Keratinocyte (primary cell): ENCODE measurements around the gene MT1B. TPM values are rescaled to one million over a fixed set of nuclear protein-coding genes. Genes with fewer than 3 reads are reported as not detected.

ENCODE experiments used
- DNase-seq: peaks from one replicate; pipeline ENCODE4 v3.0.0-alpha.2; 2011; ENCODE audit warnings: low read depth, missing footprints, low spot score
- FAIRE-seq: peaks from 2 replicates; lab custom pipeline; 2011; peaks lifted over from hg19 to GRCh38; lab: Jason Lieb, UNC
- H2AFZ ChIP-seq: 2 replicates; pipeline ENCODE4 v1.6.0; 2012; ENCODE audit warnings: low read length, control low read depth, inconsistent platforms; ENCODE audit not compliant: control insufficient read depth
- H3K27ac ChIP-seq: 2 replicates; pipeline ENCODE4 v1.5.1; 2011; ENCODE audit warnings: low read length; ENCODE audit not compliant: control insufficient read depth, insufficient read depth
- H3K27me3 ChIP-seq: 3 replicates; pipeline ENCODE4 v1.6.0; 2011; ENCODE audit warnings: low read length; ENCODE audit not compliant: control insufficient read depth, insufficient read depth; ENCODE audit errors: extremely low read depth
- H3K36me3 ChIP-seq, 2 experiments: 2 replicates in 1 of 2; 3 replicates in 1 of 2; pipeline ENCODE4 v1.5.1; 2011; ENCODE audit warnings: low read length in 2 of 2, mild to moderate bottlenecking in 1 of 2; ENCODE audit not compliant: control insufficient read depth in 2 of 2, insufficient read depth in 2 of 2; ENCODE audit errors: extremely low read depth in 1 of 2
- H3K4me1 ChIP-seq: 3 replicates; pipeline ENCODE4 v1.5.1; 2011; ENCODE audit warnings: low read length; ENCODE audit not compliant: control insufficient read depth, insufficient read depth; ENCODE audit errors: extremely low read depth
- H3K4me2 ChIP-seq: 3 replicates; pipeline ENCODE4 v1.6.0; 2011; ENCODE audit warnings: low read depth, low read length; ENCODE audit not compliant: control insufficient read depth, insufficient read depth; ENCODE audit errors: extremely low read depth
- H3K4me3 ChIP-seq, 3 experiments: fragments of 200-600 bp in 1 of 3; sonication (generic) in 1 of 3; 2 replicates in 2 of 3; 3 replicates in 1 of 3; pipeline ENCODE4 v1.5.1; 2011 to 2016; ENCODE audit warnings: low read length in 3 of 3, mild to moderate bottlenecking in 3 of 3, control low read depth in 2 of 3, inconsistent platforms in 1 of 3, low read depth in 1 of 3, mixed read lengths in 1 of 3, mixed run types in 1 of 3, moderate library complexity in 1 of 3; ENCODE audit not compliant: control insufficient read depth in 2 of 3, insufficient read depth in 2 of 3; ENCODE audit errors: extremely low read depth in 1 of 3
- H3K79me2 ChIP-seq: 2 replicates; pipeline ENCODE4 v1.6.0; 2012; ENCODE audit warnings: low read length; ENCODE audit not compliant: control insufficient read depth, insufficient read depth
- H3K9ac ChIP-seq: 3 replicates; pipeline ENCODE4 v1.6.0; 2011; ENCODE audit warnings: low read length; ENCODE audit not compliant: control insufficient read depth, insufficient read depth; ENCODE audit errors: extremely low read depth
- H3K9me1 ChIP-seq: 3 replicates; pipeline ENCODE4 v1.6.0; 2011; ENCODE audit warnings: low read length; ENCODE audit not compliant: control insufficient read depth, insufficient read depth; ENCODE audit errors: extremely low read depth
- H3K9me3 ChIP-seq: 2 replicates; pipeline ENCODE4 v1.5.1; 2012; ENCODE audit warnings: low read depth, low read length; ENCODE audit not compliant: control insufficient read depth
- H4K20me1 ChIP-seq: 3 replicates; pipeline ENCODE4 v1.6.0; 2011; ENCODE audit warnings: low read length; ENCODE audit not compliant: control insufficient read depth, insufficient read depth; ENCODE audit errors: extremely low read depth
- EZH2 ChIP-seq: IDR thresholded peaks from one replicate; pipeline ENCODE4 v1.6.1; 2012; ENCODE audit warnings: inconsistent platforms, mild to moderate bottlenecking, low read length, moderate library complexity
- dilution Hi-C: fragments of 300-500 bp; cut with MboI; formaldehyde crosslinking; loops from one replicate; pipeline ENCODE4 v1.7.0; 2020; ENCODE audit warnings: low sequenced_read_pairs; ENCODE audit not compliant: extremely low pct_ligation_motif_present
- polyA plus RNA-seq, 5 experiments: library from polyadenylated mRNA; depleted of rRNA in 3 of 5; stranded (reverse) in 3 of 5; stranded (forward) in 1 of 5; unstranded in 1 of 5; fragments of >200 nt; gene quantifications; 1 replicate in 1 of 5; 2 replicates in 3 of 5; 3 replicates in 1 of 5; pipeline versions ENCODE4 v1.2.1 to v1.2.3, GENCODE V29; 2011 to 2012; ENCODE audit warnings: missing spikeins in 2 of 5, low read depth in 1 of 5, low replicate concordance in 1 of 5
- TF ChIP-seq, protein P1 (sequence below), 3 experiments: IDR thresholded peaks in 1 of 3; conservative IDR thresholded peaks in 1 of 3; optimal IDR thresholded peaks in 1 of 3; 2 replicates in 2 of 3; 3 replicates in 1 of 3; pipeline versions ENCODE3 to v1.5.1; 2011; ENCODE audit warnings: low read length in 3 of 3, mild to moderate bottlenecking in 3 of 3, moderate library complexity in 2 of 3, control low read depth in 1 of 3, inconsistent platforms in 1 of 3; ENCODE audit not compliant: insufficient read depth in 2 of 3; ENCODE audit errors: extremely low read depth in 1 of 3

The MT1B gene
- polyA plus RNA-seq, 1 donor (not counting 4 experiments of a cell fraction or from before 2014, with no cell fraction given) = not detected

GRCh38 chr16:56641166-56641565, 10.5 kb upstream of the MT1B start:
- Histone ChIP-seq H3K9me1 (no peaks in the 10 kb centered on the region), H4K20me1 (no peaks in the 10 kb centered on the region), H3K27me3 (peaks cover 25% of the 10 kb centered on the region), H3K9ac (no peak overlapping the region), H3K4me1 (peaks cover 4% of the 10 kb centered on the region), H3K4me3 (no peak overlapping the region), H3K9me3 (no peaks in the 10 kb centered on the region), H3K27ac (no peak overlapping the region), H3K4me2 (no peak overlapping the region), H3K79me2 (no peaks in the 10 kb centered on the region), H3K36me3 (no peaks in the 10 kb centered on the region), H2AFZ (no peak overlapping the region)
- FAIRE-seq (no peak), DNase-seq (no peak)
- no peak for TF ChIP-seq EZH2
- TF ChIP-seq, protein P1, sequence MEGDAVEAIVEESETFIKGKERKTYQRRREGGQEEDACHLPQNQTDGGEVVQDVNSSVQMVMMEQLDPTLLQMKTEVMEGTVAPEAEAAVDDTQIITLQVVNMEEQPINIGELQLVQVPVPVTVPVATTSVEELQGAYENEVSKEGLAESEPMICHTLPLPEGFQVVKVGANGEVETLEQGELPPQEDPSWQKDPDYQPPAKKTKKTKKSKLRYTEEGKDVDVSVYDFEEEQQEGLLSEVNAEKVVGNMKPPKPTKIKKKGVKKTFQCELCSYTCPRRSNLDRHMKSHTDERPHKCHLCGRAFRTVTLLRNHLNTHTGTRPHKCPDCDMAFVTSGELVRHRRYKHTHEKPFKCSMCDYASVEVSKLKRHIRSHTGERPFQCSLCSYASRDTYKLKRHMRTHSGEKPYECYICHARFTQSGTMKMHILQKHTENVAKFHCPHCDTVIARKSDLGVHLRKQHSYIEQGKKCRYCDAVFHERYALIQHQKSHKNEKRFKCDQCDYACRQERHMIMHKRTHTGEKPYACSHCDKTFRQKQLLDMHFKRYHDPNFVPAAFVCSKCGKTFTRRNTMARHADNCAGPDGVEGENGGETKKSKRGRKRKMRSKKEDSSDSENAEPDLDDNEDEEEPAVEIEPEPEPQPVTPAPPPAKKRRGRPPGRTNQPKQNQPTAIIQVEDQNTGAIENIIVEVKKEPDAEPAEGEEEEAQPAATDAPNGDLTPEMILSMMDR (optimal IDR thresholded peaks at IDR 0.05 in 1 of 3, IDR thresholded peaks at IDR 0.05 in 1 of 3, conservative IDR thresholded peaks at IDR 0.05 in 1 of 3; ENCODE audit: extremely low read depth in 1 of 3, insufficient read depth in 2 of 3, low read length in 3 of 3) = no peak
- dilution Hi-C loops = no loop called here

DNA sequence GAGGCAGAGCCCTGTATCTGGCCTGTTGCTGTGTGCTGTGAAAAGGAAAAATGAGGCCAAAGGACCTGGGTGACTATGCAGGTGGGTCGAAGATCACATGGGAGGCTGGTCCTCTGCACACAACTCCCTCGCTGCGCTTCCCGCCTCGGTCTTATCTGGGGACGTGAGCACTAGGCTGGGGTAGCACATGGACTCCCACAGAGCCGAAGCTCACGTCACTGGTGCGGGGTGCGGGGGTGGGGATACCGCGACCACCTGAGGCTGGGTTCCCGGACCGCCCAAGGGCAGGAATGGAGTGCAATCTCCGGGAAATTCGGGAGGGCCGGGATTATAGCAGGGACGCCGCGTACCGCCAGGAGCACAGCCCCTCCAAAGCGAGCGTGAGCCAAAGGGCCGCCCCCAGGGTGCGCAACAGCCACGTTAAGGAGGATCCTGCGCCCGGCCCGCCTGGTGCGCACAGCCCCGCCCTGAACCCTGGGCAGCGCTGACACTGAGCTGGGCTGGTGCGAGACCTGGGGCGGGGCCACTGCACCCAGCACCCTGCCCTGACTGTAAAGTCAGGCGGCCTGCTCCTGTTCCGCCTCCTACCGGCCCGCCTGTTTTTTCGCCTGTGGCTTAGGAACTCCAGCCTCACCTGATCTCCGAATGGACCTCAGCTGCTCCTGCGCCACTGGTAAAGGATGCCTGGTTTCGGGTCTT, 8.5 kb upstream of the MT1B start:
- DNase-seq (no peak), FAIRE-seq (peak; percentile 46)
- H3K27me3 ChIP-seq = peaks cover 12% of the 10 kb centered on the region
- H3K4me3 ChIP-seq = no peak overlapping the region
- peaks cover 4% of the 10 kb centered on the region for H3K4me1 ChIP-seq
- H2AFZ ChIP-seq = no peak overlapping the region
- H3K36me3 ChIP-seq = no peaks in the 10 kb centered on the region
- H3K9me1 ChIP-seq = no peaks in the 10 kb centered on the region
- dilution Hi-C loops = no loop called here
- no peaks in the 10 kb centered on the region for H3K9me3 ChIP-seq
- peak overlapping the region; percentile 14 for H3K4me2 ChIP-seq
- no peaks in the 10 kb centered on the region for H4K20me1 ChIP-seq
- no peak overlapping the region for H3K27ac ChIP-seq
- TF ChIP-seq EZH2 = no peak
- TF ChIP-seq, protein P1 (optimal IDR thresholded peaks at IDR 0.05 in 1 of 3, IDR thresholded peaks at IDR 0.05 in 1 of 3, conservative IDR thresholded peaks at IDR 0.05 in 1 of 3; ENCODE audit: extremely low read depth in 1 of 3, insufficient read depth in 2 of 3, low read length in 3 of 3) = peak; percentile 36 to 57 (median 47)
- H3K79me2 ChIP-seq = no peaks in the 10 kb centered on the region
- H3K9ac ChIP-seq = no peak overlapping the region
